ENCODE measurements around the gene CFAP410. TPM values are rescaled to one million over a fixed set of nuclear protein-coding genes. Genes with fewer than 3 reads are reported as not detected.

Gene CFAP410
- total and polyA plus RNA-seq, 2 of the 8 experiments (the other 6 are each of a cell fraction or from before 2014, with no cell fraction given) = 10.6 to 12.0 TPM

DNA sequence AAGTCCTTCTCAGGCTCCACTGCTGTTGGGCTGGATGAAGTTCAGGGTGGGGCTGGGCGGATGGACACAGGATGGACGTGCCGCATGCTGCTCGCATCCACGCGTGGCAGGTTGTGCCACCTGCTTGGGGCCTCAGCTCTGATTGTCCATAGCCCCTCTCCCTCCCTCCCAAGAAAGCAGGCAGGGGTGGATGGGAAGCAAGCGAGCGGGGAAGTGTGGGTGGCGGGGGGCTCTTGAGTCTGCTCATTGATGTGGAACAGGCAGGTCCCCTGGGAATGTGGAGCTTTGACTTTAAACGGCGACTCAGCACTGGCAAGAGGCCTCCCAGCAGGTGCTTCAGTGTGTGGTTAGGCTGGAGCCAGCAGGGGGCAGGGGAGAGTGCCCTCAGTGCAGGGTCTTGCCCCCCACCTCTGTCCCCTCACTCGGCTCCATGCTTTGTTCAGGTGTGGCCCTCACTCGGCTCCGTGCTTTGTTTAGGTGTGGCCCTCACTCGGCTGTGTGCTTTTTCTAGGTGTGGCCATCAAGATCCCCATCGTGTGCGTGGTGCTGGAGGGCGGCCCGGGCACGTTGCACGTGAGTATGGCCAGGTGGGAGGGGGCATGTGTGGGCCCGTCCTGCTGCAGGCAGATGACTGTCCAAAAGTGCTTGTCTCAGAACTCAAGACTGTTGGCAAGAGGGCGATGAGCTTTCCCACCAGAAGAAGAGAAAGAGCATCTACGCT is 38.2 kb upstream of the CFAP410 start:
- Histone ChIP-seq H3K4me3 (ENCODE audit: extremely low read depth in 1 of 4, insufficient read depth in 2 of 4, low read depth in 3 of 4, low read length in 4 of 4) (no peak overlapping the region), H3K56ac (replicated peaks; ENCODE audit: insufficient read length, low read depth, low read length) (no peak overlapping the region), H4K91ac (replicated peaks; ENCODE audit: insufficient read length, low read length) (no peak overlapping the region), H2BK12ac (ENCODE audit: low read depth, low read length) (peak overlapping the region; percentile 33; the same call in 1 of the 2 replicates), H2BK20ac (ENCODE audit: low read length) (no peak overlapping the region), H3K79me1 (ENCODE audit: low read depth, low read length) (no peaks in the 10 kb centered on the region), H3K9me3 (ENCODE audit: insufficient read depth in 2 of 2, low read depth in 1 of 2, low read length in 1 of 2) (peaks cover 6 to 14% of the 10 kb centered on the region in 2 experiments; a peak in 3 of 4 replicates), H3K79me2 (ENCODE audit: control insufficient read depth in 1 of 2, insufficient read depth in 2 of 2, low read length in 2 of 2) (no peaks in the 10 kb centered on the region), H3K27ac (ENCODE audit: low read depth, low read length) (no peak overlapping the region), H3K23me2 (ENCODE audit: low read depth, low read length) (peaks cover 2% of the 10 kb centered on the region; the same call in 1 of the 2 replicates), H3K18ac (ENCODE audit: extremely low read depth, low read length) (0 out of 2 replicates have a peak overlapping the region, but pooled peaks have one; percentile 19), H2BK15ac (ENCODE audit: low read length) (peak overlapping the region; percentile 53), H3K36me3 (ENCODE audit: control insufficient read depth in 2 of 4, insufficient read depth in 4 of 4, low read length in 3 of 4) (no peaks in the 10 kb centered on the region), H3K4me1 (replicated peaks in 1 of 4; ENCODE audit: control insufficient read depth in 3 of 4, insufficient read depth in 4 of 4, low read length in 3 of 4) (peaks cover 0 to 9% (median 2%) of the 10 kb centered on the region in 4 experiments; a peak in 2 of 7 replicates), H3K14ac (ENCODE audit: insufficient read length) (no peak overlapping the region), H4K20me1 (replicated peaks in 1 of 2; ENCODE audit: control insufficient read depth in 1 of 2, insufficient read depth in 2 of 2, low read length in 2 of 2) (no peaks in the 10 kb centered on the region), H3K4me2 (ENCODE audit: insufficient read depth in 1 of 2, low read depth in 2 of 2, low read length in 2 of 2) (no peak overlapping the region), H2BK5ac (ENCODE audit: low read depth, low read length) (peak overlapping the region; percentile 71; the same call in 1 of the 2 replicates), H4K8ac (ENCODE audit: extremely low read depth, insufficient read depth, low read length) (peak overlapping the region; percentile 80), H3K9ac (replicated peaks in 1 of 4; ENCODE audit: extremely low read depth in 1 of 4, low read depth in 3 of 4, low read length in 3 of 4) (no peak overlapping the region), H3K23ac (ENCODE audit: insufficient read length) (no peak overlapping the region), H3K27me3 (replicated peaks in 1 of 4; ENCODE audit: control insufficient read depth in 3 of 4, extremely low read depth in 1 of 4, insufficient read depth in 3 of 4, low read length in 3 of 4) (no peaks in the 10 kb centered on the region), H2BK120ac (replicated peaks; ENCODE audit: low read depth, low read length) (no peak overlapping the region), H2AK5ac (ENCODE audit: low read depth, low read length) (peak overlapping the region; percentile 18; the same call in 1 of the 2 replicates), H4K5ac (ENCODE audit: insufficient read length, low read depth, low read length) (no peak overlapping the region), H2AFZ (ENCODE audit: low read length) (no peak overlapping the region), H3K4ac (replicated peaks; ENCODE audit: insufficient read length, low read depth, low read length) (no peak overlapping the region)
- WGBS, 2 experiments (ENCODE audit: extremely low coverage in 1 of 2, insufficient coverage in 1 of 2, insufficient read length in 1 of 2, insufficient replicate concordance in 2 of 2, low coverage in 1 of 2, low lambda C conversion rate in 2 of 2, missing lambda C conversion rate in 1 of 2) = 89% methylated on average over 19 of the region's 24 CpGs; no CpG with 5 or more reads in 1 of the 2 experiments
- no peak for DNase-seq (ENCODE audit: low read depth in 1 of 2, low spot score in 2 of 2)
- ChIA-PET CTCF (ENCODE audit: partially characterized antibody) (interaction anchor here (0.6 to 2.8 kb wide), 13 partner anchors 9 to 297 kb away, joined by 3 to 15 read pairs (median 4); no protein-coding TSS in a partner anchor), POLR2A (ENCODE audit: partially characterized antibody) (interaction anchor here (0.6 to 1.3 kb wide), 2 partner anchors 37 to 45 kb away, joined by 3 read pairs; no protein-coding TSS in a partner anchor)
- FAIRE-seq = no peak
- TF ChIP-seq SIRT6 (IDR thresholded peaks at IDR 0.05; ENCODE audit: low read length) (no peak), HDAC6 (IDR thresholded peaks at IDR 0.05; ENCODE audit: low read depth, low read length) (no peak), CEBPB (IDR thresholded peaks at IDR 0.05; ENCODE audit: low read depth, low read length) (no peak), JUND (IDR thresholded peaks at IDR 0.05; ENCODE audit: low read length) (no peak), SRF (IDR thresholded peaks at IDR 0.05; ENCODE audit: low read depth, low read length) (no peak), CHD2 (IDR thresholded peaks at IDR 0.05; ENCODE audit: low read length) (no peak), YY1 (IDR thresholded peaks at IDR 0.05; ENCODE audit: low read depth, low read length) (no peak), TAF1 (IDR thresholded peaks at IDR 0.05; ENCODE audit: low read depth, low read length) (no peak), RAD21 (IDR thresholded peaks at IDR 0.05 in 1 of 2, conservative IDR thresholded peaks at IDR 0.05 in 1 of 2; ENCODE audit: low read depth in 2 of 2, low read length in 2 of 2) (peak; percentile 27 to 45; a peak in 3 of 4 replicates), JUN (IDR thresholded peaks at IDR 0.05; ENCODE audit: low read depth, low read length) (no peak), EGR1 (IDR thresholded peaks at IDR 0.05; ENCODE audit: borderline replicate concordance, low read depth, low read length) (no peak), SP1 (IDR thresholded peaks at IDR 0.05; ENCODE audit: low read depth, low read length) (no peak)
- TF ChIP-seq, protein P1, sequence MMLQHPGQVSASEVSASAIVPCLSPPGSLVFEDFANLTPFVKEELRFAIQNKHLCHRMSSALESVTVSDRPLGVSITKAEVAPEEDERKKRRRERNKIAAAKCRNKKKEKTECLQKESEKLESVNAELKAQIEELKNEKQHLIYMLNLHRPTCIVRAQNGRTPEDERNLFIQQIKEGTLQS (IDR thresholded peaks at IDR 0.05; ENCODE audit: insufficient read depth, low read depth, low read length) = no peak

All from H1 (cell line).